ENCODE measurements around the gene XPC.

- TF ChIP-seq POLR2AphosphoS5 (IDR thresholded peaks at IDR 0.05; ENCODE audit: low read depth, low read length) (no peak), TAF1 (IDR thresholded peaks at IDR 0.05; ENCODE audit: borderline replicate concordance, low read depth, low read length) (no peak), CTCF (IDR thresholded peaks at IDR 0.05) (no peak; the same call in 1 of the 2 replicates), NRF1 (IDR thresholded peaks at IDR 0.05; ENCODE audit: low read depth, low read length) (no peak), SMC3 (IDR thresholded peaks at IDR 0.05; ENCODE audit: low read depth, low read length) (no peak), IRF3 (IDR thresholded peaks at IDR 0.05; ENCODE audit: low read depth, low read length) (no peak), GABPA (IDR thresholded peaks at IDR 0.05; ENCODE audit: low read depth) (no peak)
Observed at GRCh38 chr3:14145670-14146380, 32.6 kb downstream of the XPC start.

All from SK-N-SH (cell line).